ENCODE data around the gene PPP1CC. TPM values are rescaled to one million over a fixed set of nuclear protein-coding genes. Genes with fewer than 3 reads are reported as not detected.
"Not testable (repeated sequence)": the region's sequence is repeated elsewhere in the genome, so short reads cannot be mapped to it uniquely, and the experiment has no call there.

PPP1CC gene
- total RNA-seq, result 107 TPM

DNA sequence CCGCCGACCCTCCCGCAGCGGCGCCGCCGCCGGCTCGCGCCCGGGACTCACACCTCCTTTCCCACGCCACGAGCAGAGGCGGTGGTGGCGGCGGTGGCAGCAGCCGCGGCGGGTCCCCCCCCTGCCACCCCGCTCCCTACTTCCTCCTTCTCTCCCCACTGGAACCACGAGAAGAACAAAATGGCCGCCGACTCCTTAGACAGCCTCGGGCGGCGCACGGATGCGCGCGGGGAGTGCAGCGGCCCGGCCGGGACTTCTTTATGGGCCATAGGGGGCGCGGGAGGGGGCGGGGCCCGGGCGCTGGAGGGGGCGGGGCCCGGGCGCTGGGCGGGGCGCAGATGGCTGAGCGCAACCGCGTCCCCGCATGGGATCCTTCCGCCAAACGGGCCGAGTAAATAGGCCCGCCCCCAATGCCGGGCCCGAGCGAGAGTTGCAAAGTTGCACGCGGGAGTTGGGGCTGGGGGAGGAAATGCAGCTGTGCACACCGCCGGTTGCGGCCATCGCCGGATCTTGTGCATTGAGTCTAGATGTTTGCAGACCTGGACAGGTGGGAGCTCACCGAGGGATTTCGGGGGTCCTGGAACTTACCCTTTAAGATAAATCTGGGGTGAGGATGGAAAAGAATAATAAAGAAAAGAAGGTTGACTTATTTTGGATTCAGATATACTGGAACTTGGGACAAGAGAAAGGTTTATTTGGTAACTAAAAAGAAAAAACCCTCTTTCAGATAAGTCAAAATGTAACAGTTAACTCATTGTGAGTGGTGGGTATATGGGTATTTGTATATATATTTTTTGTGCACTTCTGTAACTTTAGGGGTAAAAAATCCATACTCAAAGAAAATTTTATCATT is at the start of gene PPP1CC:
PPP1CC (minus strand) TSS at position 174 of the 853 bp plus-strand sequence. CDS start 184 bp downstream, outside the sequence.
- DNase-seq (ENCODE audit: low spot score), result peak; percentile 95

DNA sequence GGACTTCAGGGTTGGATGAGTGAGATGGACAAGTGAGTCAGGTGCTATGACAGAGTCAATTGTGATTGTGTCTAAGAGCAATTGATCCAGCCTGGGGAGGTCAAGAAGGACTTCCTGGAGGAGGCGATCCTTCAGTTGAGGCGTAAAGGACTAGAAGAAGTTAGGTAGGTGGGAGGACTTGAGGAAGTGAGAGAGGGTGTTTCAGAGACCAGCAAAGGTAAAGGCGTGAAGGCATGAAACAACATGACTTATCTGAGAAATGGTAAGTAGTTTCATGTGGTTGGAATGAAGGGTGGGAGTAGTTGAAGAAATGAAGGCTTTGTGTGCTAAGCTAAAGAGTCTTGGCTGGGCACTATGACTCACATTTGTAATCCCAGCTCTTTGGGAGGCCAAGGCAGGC is 48.9 kb upstream of the PPP1CC start:
- DNase-seq (ENCODE audit: low spot score), result no peak

DNA sequence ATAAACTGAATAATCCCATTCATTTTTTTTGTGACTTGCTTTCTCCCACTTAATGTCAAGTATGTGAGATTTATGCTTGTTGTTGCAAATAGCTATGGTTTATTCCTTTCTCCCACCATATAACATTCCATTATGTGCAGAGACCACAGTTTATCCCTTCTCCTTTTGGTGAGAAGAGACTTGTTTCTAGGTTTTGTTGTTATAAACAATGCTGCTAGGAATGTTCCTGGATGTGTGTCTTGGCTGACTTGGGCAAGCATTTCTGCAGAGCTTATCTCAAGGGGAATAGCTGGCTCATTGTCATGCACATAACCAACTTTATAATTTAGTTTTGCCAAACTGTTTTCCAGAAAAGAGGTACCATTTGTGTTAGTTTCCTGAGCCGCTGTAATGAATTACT is 47.6 kb upstream of the PPP1CC start:
- no peak for DNase-seq (ENCODE audit: low spot score)

DNA sequence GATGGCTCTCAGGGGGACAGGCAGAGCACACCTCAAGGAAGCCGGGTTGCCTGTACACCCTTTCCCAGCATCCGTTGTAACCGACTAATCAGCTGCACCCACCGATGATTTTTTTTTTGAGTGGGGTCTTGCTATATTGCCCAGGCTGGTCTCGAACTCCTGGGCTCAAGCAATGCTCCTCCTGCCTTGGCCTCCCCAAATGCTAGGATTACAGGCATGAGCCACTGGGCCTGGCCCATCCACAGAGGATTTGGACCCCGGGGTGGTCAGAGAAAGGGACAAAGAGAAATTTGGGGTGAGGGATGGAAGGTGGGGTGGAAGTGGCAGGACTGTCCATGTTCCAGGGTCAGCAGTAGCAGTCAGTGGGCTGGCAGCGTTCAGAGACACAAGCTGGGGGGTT is 43.3 kb upstream of the PPP1CC start:
- DNase-seq (ENCODE audit: low spot score), result no peak

DNA sequence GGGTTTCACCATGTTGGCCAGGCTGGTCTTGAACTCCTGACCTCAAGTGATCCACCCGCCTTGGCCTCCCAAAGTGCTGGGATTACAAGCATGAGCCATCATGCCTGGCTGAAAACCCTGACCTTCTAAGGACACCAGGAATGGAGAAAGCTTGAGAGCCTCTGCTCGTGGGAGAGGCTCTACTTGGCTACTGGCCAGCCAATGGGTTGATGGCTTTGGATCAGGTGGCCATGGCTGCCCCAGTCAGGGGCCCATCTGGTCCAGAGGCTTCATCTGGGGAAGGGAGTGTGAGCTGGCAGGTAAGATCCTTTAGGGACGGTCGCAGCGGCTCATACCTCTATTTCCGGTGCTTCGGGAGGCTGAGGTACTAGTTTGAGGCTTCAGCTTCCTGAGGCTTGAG is 42.5 kb upstream of the PPP1CC start:
- DNase-seq (ENCODE audit: low spot score), result no peak

DNA sequence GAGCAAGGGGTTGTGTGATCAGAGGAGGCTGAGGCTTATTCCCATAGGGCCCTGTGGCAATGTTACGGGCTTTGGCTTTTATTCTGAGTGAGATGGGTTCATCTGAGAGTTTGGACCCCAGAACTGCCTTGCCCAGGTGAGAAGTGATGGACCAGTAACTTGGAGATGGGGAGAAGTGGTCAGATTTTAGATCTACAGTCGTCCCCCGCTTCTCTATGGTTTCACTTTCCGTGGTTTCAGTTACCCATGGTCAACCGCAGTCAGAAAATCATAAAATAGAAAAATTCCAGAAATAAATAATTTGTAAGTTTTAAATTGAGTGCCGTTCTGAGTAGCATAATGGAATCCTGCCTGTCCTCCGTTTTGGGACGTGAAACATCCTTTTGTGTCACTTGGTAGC is 40.2 kb upstream of the PPP1CC start:
- no peak for DNase-seq (ENCODE audit: low spot score)

DNA sequence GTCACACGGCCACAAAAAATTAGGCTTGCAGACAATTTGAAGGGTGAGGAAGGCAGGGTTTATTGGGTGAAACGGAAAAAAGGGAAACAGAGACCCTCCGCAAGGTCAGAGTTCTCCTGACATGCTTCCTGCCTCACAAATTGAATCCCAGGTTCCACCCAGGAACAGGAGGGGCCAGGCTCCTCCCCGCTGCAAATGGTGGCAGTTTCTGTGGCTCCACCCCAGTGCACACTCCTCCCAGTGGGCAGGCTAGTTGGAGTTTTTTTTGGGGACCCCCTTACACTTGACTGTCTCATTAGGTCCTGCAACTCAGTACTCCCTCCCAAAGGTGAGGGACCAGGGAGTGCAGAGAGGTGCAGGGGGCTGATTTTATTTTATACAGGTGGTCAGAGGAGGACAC is 39.4 kb upstream of the PPP1CC start:
- DNase-seq (ENCODE audit: low spot score), result no peak

DNA sequence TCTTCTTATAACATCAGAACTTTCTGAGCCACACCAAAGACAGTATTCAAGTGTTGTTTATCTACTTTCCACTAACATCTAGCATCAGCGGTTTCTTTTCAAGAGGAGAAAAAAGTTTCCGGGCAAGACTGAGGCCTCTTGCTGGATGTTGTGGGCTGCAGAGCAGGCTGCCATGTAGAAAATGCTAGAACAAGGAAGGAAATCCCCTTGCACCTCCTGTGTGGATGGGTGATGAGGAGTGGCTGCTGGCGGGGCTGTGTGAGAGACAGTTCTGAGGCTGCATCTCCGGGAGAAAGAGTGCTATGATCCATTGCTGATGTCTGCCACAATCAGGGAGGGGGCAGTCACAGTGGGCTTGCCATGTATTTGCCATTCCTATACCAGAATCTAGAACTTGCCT is 37.8 kb upstream of the PPP1CC start:
- DNase-seq (ENCODE audit: low spot score), result no peak

DNA sequence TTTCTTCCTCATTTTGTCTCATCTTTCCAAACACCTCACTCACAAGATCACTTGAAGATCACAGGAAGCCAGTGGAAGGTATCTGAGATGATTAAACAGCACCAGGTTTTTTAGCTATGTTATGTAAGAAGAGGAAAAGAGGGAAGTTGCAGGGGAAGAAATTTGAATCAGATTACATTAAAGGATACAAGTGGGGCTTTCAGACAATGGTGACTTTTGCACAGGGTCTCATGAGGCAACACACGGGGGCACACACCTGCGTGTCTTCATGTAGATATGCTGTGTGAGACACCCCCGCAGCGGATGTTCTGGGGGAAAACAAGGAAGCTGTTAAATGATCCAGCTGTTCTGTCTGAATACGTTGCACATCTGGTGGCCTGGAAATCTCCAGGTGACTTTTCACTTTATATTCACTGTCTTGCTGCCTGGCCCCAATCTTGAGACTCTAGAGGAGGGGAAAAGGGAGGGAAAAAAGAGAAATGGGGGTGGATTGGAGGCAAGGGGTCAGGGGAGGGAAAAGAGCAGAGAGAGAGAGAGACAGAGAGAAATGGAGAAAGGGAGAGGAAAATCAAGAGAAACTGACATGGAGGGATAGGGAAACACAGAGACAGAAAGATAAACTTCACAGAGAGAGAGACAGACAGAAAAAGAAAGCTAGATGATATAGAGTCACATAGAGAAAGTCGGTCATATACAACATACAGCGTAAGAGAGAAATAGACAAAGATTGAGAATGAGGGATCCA is 36.3 kb upstream of the PPP1CC start:
- DNase-seq (ENCODE audit: low spot score), result no peak

DNA sequence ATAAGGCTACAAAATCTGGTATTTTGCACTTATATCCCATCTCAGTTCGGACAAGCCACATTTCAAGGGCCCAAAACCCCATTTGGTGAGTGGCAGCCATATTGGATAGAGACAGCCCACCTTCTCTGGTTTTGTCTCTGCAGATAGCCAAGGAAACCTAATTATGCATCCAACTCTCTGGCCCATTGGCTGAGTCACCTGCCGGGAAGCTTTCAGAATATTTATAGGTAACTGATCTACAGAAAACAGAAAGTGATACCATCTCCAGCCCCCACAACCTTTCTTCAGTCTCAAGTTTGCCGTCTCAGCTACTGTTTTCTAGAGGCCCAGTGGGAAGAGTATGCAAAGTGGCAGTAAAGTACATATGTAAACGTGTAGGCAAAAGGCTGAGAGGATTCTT is 33.7 kb upstream of the PPP1CC start:
- DNase-seq (ENCODE audit: low spot score), result no peak

DNA sequence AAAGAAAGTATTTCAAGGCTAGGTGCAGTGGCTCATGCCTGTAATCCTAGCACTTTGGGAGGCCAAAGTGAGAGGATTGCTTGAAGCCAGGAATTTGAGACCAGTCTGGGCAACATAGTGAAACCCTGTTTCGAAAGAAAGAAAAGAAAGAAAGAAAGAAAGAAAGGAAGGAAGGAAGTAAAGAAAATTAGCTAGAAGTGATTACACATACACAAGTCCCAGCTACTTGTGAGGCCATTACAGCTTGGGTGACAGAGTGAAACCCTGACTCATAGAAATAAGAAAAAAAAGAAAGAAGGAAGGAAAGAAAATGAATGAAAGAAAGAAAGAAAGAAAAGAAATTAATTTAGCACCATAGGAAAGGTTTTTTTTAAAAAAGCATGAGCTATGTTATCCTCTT is 33.3 kb upstream of the PPP1CC start:
- no peak for DNase-seq (ENCODE audit: low spot score)

DNA sequence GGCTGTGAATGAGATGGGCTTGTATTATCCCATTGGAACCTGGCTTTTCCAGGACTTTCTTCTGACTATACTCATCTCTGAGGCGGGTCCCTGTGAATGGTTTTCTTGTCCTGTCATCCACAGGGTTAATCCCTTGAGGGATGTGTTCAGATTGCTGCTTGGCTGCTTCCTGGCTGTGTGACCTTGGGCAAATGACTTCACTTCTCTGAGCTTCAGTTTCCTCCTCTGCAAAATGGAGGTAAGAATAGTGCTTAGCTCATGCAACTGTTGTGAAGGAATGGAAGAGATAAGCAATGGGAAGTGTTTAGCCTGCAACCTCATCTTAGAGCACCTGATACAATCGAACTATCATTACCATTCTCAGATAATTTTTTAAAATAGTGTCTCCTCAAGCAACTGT is 32.1 kb upstream of the PPP1CC start:
- DNase-seq (ENCODE audit: low spot score), result no peak

DNA sequence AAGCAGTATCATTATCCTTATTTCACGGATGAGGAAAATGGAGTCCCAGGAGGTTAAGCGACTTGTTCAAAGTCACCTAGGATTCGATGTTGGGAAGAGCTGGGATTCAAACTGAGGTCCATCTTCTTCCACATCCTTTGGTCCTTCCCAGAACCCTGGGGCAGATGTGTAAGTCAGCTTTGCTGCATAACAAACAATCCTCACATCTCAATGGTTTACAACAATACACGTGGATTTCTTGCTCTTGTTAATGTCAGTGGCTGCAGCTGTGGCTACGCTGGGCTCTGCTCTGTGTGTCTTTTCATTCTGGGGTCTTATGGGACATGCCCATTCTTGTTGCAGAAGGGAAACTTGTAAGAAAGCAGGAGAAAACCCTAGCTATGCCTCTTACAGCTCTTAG is 26.3 kb upstream of the PPP1CC start:
- no peak for DNase-seq (ENCODE audit: low spot score)

DNA sequence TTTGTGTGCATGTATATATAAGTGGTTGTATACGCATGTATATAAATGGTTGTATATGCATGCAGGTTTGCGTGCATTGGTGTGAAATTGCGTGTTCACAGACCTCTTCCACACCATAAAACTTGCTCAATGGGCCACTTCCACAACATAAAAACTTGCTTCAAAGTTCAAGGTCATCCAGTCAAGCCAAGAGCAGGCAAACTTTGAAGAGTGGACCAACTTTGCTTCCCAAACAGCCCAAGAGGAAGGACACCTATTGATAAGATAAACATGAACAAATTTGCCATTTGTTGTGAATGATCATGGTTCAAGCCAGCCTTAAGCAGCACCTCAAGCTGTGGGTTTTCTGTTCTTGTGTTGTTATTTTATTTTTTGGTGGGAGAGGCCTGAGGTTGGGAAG is 25.2 kb upstream of the PPP1CC start:
- no peak for DNase-seq (ENCODE audit: low spot score)

DNA sequence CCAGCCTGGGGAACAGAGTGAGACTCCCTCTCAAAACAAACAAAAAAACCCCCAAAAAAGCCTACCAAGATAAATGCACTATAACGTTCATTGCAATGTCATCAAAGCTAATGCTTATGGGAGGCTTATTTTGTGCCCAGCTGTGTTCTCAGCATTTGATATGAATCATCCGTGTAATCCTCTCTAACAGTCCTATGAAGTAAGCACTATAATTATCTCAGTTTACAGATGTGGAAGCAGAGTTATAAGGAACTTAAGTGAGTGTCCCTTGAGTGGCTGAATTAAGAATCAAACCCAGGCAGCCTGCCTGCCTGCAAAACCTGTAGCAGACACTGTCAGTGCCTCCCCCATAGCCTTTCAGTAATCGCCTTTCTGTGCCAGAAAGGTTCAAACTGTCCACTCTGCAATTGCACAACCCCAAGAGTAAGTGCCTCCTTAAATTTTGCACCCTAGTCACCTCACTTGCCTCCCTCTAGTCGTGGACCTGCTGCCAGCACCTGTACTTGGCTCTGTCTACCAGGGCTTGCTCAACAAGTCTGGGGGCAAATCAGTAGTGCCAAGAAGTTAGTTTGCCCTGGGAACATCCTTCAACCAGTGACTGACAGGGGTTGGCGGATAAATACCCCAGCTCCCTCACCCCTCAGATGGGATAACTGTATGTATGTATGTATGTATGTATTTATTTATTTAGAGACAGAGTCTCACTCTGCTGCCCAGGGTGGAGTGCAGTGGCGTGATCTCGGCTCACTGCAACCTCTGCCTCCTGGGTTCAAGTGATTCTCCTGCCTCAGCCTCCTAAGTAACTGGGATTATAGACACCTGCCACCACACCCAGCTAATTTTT is 23.8 kb upstream of the PPP1CC start:
- DNase-seq (ENCODE audit: low spot score), result no peak

DNA sequence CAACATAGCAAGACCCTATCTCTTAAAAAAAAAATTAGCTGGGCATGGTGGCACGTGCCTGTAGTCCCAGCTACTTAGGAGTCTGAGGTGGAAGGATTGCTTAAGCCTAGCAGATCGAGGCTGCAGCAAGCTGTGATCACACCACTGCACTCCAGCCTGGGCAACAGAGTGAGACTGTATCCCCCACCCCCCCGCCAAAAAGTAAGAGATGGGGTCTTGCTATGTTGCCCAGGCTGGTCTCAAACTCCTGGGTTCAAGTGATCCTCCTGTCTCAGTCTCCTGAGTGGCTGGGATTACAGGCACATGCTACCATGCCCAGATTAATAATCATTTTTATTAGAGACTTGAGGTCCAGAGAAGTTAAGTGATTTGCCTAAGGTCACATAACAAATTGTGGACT is 22.9 kb upstream of the PPP1CC start:
- not testable (repeated sequence) for DNase-seq (ENCODE audit: low spot score)

DNA sequence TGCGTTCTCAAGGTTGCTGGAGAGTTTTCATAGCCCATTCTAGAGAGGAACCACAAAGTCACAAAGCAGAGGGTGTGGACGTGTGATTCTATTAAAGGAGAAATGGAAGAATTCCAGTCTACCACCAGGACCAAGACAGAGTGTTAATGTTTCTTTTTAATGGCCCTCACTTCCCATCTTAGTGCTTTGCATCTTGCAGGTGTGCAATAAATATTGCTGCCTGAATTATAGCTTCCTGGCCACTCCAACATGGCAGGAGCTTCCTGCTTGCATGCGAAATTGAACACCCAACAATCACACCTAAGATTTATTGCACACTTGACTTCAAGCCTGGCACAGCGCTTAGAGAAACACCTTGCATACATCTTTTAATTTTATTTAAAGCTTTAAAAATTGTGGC is 22.4 kb upstream of the PPP1CC start:
- DNase-seq (ENCODE audit: low spot score), result no peak

DNA sequence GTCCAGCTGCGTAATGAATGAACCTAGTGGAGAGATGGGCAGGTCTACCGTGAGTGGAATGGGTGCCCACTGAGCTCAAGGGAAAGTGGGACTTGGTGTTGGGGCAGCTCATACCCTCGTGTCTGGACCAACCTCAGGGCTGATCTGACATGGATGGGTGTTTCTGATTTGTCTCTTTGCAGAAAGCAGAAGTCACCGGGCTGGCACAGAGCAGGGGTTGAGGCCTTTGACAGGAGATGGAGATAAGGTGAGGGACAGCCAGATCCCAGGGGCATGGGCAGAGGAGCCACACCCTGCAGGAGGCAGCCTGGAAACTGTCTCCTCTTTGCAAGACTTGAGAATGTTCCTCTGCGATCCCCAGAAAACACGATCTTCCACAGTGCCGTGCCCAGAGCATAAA is 20.9 kb upstream of the PPP1CC start:
- DNase-seq (ENCODE audit: low spot score), result no peak

DNA sequence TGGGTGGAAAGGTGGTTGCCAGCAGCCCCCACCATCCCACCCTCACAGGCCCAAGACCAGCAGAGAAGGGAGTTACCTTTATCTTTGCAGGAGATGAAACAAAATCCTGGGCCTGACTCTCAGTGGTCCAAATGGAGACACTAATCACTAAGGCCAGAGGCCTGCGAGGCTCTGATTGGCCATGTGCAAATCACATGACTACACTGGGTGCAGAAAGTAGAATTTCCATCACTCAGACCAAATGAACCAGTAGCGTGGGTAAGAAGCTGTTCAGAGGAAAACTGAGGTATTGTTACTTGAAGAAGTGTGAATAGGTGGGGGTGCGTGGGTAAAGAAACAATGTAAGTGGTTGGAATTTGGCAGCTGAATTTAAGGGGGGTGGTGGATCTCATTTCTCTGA is 20.2 kb upstream of the PPP1CC start:
- DNase-seq (ENCODE audit: low spot score), result no peak

DNA sequence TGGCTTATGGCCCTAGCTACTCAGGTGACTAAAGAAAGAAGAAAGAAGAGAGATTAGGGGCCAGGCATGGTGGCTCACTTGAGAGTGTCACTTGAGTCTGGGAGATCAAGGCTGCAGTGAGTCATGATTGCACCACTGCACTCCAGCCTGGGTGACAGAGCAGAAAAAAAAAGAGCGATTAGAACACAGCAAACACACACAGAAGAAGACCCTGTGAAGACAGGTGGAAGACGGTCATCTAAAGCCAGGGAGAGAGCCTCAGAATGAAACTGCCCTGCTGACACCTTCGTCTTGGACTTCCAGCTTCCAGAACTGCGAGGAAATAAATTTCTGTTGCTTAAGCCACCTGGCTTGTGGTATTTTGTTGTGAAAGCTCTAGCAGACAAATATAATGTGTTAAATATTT is 17.5 kb upstream of the PPP1CC start:
- DNase-seq (ENCODE audit: low spot score), result no peak

DNA sequence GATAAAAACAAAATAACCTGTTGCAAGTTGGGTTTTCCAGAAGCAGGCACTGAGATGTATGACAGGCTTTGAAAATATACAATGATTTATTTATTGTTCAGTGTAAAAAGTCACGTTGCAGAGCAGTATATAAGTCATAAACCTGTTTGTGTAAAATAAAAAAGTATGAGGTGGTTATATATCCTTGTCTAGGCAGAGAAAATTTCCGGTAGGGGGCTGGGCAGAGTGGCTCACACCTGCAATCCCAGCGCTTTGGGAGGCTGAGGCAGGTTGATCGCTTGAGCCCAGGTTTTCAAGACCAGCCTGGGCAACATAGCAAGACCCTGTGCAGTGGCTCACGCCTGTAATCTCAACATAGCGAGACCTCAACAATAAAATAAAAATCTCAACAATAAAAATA is 16.2 kb upstream of the PPP1CC start:
- no peak for DNase-seq (ENCODE audit: low spot score)

DNA sequence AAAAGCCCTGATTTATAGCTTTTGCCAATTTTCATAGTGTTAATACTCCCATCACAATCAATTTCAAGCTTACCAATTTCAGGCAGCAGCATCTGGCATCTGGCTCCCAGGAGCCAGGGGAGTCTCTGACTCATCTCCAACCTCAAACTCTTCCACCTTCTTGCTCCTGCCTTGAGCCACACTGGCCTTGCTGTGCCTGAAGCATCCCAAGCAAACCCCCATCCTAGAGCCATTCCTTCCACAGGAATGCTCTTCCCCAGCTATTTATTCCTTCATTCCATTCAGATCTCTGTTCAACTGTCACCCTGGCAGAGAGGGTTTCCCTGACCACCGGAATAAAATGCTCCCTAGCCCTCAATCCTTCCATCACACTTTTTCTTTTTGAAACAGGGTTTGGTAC is 13.9 kb upstream of the PPP1CC start:
- no peak for DNase-seq (ENCODE audit: low spot score)
